HG03558 (cell line): ENCODE data around the gene DIPK1C.

Experiments
- ATAC-seq: cut with Tn5 transposase; IDR thresholded peaks from one replicate; pipeline ENCODE4 v1.9.1; 2021; ENCODE audit warnings: moderate number of reproducible peaks; ENCODE audit not compliant: unreplicated experiment; ENCODE audit errors: extremely low read depth

Gene DIPK1C

DNA sequence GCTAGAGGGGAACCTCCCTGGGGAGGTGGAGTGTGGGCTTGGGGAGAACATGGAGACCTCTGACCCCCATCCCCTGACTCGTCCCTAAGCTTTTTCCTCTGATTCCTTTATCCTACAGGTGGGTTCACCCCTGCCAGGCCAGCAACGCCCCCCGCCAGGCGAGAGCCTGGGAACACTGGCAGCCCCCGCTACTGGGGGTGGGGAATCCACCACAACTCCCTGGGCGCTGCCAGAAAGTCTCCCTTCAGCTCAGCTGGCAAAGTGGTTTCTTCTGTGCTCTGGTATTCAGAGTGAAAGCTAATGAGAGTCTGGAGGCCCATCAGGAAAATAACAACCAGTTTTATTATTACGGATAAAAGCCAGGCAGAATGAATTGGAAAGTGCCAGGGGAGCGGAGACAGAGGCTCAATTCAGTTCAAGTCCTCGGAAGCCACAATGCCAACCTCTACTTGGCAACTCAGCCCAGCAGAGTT, 2.8 kb downstream of the DIPK1C start:
- no peak for ATAC-seq

DNA sequence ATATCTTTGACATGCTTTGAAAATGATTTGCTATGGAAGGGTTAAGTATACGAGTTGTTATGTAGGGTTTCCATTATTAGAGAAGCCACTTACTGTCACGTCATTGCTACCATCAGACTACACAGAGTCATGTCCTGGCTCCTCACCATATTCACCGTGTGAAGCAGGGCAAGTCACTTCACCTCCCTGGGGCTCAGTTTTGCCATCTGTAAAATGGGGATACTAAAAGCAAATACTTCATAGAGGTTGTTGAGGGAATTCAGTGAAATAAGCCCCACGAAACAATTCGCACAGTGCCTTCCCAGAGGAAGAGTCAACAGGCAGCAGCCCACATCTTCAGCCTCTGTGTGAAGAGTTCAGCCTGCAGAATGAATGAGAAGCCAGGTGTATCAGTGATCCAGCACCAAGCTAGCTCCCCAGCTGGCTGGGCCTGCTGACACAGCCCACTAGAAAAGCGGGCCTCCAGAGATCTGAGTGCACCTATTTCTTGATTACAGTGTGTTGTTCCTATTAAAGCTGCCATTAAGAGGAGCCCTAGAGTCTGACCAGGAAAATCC, 3.4 kb downstream of the DIPK1C start:
- ATAC-seq: no peak

DNA sequence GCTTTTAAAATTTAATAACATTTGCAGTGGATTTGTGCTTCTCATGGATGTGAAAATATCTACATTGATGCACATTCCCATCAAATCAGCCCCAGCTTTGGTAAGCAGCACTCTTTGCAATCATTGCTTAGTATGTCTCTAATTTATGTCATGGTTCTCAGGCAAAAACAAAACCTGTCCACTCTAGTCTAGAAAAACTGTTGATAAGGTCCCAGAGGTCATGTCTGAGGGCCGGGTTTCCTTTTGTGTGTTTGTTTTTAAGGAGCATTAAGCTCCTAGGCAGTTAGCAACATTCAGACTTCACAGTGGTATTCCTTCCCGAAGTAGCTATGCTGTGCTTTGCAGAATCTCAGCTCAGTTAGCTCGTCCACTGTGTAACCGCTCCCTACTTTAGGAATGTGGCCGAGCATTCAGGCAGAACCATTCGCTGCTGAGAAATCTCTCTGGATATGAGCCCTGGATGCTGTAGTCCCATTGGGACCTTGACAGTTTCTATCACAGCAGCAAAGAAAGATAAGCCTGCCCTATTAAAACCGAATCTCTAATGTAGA, 4.0 kb downstream of the DIPK1C start:
- no peak for ATAC-seq

DNA sequence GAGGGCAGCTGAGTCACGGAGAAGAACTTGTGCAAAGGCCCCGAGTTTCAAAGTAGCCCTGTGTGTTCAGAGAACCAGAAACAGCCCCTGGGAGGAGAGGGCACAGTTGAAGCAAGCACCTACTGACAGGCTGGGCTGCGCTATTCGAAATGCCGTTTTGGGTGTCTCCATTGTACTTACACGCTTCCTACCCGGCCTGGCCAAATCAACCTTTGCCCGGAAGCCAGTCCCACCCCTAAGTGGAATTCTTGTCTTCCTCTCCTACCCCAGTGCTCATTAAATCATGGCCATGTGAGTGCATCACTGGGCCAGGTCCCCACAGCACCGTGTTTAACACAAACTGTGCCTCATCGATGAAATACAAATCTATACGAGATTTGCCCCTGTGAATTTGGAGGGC, 6.0 kb downstream of the DIPK1C start:
- ATAC-seq: no peak

DNA sequence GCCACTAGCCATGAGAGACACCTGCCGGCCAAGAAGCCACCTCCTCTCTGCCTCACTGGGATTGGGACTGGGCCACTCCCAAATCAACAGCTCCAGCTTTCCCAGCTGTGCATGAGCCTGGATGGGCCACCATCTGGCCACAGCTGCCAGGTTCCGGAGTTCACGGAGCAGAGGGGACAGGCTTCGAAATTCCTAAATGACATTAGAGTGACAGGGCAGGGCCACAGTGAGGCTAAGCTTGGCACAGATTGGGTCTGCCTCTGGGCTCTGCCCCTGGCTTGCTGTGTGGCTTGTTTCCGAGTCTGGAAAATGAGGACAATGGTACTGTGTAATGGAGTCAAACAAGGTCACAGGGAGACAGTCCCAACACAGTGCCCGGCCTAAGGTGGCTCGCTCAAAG, 6.5 kb downstream of the DIPK1C start:
- no peak for ATAC-seq

DNA sequence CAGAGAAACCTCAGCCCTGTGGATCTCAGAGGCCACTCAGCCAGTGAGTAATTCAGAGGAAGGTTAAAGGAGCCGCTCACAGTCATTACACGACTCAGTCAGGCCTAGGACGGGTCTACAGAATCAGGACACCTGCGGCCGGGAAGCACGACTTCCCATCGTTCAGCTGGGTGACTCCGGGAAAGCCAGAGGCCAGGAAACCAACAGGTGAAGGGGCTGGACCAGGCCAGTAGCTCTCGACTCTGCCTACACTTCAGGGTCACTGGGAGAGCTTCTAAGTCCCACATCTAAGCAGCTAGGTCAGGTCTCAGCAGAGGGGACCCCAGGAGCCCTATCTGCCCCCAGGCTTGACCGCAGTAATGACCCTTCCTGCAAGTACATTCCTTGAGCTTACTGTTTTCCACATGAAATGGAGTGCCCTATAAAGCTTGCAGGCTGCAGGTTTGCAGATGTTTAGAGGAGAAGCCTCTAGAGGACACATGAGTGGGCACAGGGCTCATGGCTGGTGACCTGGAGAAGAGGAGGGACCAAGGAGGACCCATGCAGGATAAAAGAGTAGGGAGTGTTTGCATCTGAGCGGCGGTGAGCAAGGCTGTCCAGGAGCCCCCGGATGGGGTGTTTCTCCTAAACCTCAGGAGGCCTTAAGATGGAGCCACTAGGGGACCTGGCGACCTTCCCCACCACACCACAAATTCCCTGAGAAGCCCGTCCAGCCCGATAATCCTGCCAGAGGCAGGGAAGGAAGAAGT, 9.5 kb downstream of the DIPK1C start:
- ATAC-seq: no peak

DNA sequence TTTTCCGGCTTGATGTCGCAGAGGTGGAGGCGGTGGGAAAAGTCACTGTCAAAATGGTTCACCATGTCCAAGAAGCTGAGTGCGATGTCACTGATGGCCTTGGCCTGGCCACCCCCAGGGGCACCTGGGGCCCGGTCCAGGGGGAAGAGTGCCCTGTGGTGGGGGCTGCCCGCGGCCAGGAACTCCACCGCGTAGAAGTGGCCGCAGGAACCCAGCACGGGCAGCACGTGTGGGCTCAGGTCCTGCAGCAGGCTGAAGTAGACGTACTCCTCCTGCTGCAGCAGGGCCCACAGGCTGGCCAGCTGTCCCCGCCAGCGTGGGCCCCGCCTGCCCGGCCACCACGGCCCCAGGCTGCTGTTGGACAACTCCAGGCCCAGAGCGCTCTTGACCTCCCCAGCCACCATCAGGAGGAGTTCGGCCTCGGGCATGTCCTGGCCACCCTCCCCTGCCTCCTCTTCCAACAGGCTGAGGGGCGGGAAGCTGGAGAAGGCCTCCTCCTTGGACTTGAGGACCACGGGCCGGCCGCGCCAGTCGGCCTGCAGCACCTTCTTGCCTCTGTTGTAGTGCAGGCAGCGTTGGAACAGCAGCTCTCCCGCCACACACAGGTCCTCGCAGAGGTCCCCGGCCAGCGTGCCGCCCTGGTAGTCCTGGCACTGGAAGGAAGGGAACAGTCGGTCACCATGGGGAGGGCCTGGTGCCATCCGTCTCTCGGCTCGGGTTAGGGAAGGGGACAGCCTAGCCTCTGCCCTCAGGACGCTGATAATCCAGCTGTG, 10.3 kb downstream of the DIPK1C start:
- ATAC-seq: no peak

DNA sequence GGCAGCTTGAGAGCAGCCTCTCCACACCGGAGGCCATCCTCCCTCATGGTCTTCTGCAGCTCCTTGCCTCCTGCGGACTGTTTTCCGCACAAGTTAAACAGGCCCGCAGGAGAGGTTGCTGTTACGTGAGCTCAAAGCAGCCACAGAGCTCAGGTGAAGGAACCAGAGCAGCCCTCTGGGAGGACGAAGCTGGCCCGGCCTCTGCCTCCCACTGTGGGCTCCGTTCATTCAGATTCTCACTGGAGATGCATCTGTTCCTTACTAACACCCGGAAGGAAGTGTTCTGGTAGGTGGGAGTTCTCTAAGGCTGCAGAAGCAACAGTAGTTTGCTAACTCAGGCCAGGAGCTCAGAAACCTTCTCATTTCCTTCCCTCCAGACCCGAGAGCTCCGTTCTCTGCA, 10.9 kb downstream of the DIPK1C start:
- no peak for ATAC-seq

DNA sequence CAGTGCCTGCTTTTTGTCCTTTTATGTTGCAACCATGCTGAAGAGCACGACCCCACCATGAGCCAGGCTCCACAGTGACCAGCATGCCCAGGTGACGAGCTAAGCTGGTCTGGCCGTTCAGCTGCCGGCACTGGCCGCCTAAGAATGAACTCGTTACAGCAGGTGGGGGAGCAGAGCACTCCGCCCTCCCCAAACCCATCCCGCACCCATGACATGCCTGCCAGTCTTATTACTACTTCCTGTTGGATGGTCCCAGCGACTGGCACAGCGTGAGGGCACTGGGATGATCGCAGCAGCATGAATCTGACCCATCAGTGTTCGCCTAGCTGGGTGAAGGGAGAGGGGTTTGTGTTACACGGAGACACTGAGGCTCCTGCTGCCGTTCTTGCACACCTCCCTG, 11.5 kb downstream of the DIPK1C start:
- ATAC-seq: no peak

DNA sequence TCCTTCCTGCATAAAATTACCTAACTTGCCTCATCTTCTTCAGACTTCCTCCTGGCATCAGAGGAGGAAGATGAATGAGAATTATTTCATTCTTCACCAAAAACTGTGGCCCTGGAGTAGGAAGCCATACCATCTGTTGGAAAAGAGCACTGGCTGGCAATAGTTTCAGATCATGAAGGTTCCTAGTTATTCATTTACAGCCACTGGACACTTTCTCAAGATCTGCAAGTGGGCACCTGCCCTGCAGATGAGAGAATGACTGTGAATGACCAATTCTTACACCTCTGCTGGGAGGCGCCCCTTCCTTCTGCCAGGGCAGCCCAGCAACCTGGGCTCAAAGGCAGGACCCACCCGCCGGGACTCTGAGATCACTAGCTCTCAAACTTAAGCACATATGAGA, 13.0 kb downstream of the DIPK1C start:
- no peak for ATAC-seq

DNA sequence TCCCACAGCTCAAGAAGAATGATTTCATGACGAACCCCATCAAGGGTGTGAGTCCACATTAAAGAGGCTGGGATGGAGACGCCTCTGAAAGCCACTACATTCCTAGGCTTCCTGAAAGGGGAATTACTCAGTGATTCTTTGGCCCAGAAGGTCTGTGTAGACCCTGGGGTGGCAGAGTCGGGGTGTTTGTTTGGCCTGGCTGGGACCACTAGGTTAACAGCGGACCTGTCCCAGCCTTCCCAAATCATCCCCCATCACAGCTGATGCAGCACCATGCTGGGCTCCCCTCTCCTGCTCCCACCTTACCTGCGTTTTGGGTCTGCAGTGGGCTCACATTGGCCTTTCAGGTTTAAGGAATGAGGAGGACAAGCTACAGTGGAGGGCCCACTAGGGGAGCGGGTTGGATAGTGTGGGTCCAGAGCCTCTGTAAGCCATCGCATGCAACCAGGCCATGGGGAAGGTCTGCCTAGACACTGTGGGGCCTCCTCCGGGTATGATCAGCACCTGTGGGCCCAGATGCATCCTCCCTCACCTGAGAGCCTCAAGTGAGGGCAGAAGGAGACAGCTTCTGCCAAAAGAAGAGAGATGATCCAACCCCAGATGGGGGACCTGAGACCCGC, 16.2 kb downstream of the DIPK1C start:
- no peak for ATAC-seq

DNA sequence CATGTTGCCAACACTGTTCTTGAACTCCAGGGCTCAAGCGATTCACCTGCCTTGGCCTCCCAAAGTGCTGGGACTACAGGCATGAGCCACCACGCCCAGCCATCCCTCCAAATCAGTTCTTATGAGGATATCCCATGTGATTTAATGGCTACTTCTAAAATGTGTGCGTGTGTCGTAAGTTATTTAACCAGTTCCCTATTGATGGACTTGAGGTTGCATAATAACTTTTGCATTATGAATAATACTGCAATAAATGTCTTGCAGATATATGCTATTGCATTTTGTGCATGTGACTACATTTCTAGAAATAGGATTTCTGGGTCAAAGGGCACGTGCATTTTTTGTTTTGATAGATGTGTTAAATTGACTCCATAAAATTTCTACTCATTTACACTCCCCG, 19.0 kb downstream of the DIPK1C start:
- ATAC-seq: no peak

DNA sequence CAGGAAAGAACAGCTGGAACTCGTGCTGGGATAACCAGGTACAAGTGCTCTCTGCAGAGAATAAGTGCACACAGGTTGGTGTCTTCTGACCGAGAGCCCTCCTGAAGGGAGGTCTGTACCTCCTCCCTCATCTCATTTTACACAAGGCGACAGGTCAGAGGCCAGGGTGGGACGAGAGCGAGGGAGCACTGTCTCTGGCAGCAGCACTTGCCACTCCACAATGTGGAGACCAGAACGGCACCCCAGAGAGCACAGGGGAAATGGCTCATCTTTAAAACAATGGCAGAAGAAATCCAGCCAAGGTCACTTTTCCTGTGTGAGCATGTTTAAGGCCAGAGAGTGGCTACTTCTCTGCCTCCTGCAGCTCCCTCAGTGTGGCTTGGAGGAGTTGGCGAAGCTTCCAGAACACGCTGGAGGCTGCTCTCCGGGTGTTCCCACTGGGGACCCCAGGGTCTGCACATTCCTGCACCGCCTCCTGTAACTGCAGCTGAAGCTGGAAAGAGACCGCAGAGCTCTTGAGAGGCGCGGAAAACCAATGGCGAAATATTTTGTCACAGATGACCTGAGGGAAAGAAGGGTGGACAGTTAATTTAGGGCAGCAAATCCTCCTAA, 20.8 kb downstream of the DIPK1C start:
- ATAC-seq: no peak

DNA sequence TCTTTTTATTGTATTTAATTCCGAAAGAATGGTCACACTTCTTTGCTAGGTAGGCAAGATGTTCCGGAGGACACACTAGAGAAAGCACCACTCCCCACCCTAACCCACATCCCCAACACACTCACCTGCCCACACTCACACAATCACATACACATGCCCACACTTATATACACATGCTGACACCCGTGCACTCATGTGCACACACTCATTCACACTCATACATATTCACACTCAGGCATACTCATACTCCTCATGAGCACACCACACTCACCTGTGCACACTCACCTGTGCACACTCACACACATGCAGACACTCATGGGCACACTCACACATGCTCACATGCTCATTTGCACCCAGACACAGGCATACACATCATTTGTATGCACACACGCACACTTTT, 21.4 kb downstream of the DIPK1C start:
- no peak for ATAC-seq

DNA sequence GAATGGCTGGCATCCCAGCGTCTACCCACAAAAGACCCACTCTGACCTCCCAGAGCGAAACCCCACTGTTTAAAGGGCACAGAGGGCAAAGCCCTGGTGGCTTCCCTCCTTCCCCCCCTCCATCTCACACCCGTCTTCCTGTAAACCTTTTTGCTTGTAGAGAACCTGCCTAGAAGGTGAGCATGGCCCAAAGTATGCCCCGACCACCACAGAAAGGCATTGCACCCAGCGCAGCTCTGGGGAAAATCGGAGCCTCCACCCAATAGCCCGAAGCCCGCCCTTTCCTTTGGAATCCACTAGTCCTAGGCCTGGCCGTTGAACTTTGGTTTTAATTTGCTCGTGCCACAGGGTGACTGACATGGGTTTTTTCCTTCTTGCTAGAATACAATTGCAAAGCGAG, 22.6 kb downstream of the DIPK1C start:
- ATAC-seq: no peak

DNA sequence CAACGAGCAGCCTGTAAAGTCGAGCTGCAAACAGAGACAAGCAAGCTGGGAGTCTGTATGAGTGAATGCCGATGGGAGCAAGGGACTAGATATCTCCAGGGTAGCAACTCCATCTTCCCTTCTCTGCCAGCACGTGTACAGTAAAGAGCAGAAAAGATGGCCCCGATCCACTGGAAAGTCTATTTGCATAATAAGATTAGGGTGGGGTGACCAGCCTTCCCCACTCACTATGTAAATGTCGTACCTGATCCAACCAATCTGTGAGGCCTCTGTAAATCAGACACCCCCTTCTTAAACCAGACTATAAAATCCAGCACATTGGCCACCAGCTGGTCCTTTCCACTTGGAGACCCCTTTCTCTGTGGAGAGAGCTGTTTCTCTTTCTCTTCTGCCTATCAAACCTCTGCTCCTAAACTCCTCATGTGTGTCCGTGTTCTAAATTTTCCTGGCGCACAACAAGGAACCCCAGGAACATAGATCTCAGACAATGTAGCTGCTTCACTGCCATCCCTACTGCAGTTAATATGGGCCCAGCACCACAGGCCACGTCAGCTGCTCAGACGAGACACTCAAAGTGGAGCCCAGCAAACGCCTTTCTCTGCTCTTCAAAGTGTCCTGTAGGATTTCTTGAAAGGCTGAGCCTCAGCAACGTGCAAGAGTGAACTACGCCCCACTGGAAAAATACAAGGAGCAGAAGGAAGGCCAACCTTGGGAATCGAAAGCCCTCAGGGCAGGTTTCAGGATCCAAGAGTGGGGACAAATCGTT, 26.1 kb downstream of the DIPK1C start:
- no peak for ATAC-seq

DNA sequence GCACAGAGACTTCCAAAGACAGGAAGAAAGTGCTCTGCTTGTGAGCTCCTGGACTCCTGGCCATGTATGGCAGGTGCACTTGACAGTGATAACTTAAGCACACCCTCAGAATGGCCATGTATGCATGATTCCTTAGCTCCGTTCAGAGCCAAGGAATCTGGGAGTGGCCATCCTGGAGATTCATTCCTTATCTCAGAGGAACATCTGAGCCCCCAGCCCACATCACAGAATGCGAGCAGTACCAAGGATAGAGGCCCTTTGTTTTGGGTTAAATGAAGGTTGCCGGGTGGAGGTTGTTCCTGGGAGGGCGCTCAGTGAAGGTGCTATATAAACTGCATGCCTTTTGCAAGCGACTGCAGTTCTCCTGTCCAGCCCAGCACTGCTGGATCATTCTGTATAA, 26.9 kb downstream of the DIPK1C start:
- ATAC-seq: no peak

DNA sequence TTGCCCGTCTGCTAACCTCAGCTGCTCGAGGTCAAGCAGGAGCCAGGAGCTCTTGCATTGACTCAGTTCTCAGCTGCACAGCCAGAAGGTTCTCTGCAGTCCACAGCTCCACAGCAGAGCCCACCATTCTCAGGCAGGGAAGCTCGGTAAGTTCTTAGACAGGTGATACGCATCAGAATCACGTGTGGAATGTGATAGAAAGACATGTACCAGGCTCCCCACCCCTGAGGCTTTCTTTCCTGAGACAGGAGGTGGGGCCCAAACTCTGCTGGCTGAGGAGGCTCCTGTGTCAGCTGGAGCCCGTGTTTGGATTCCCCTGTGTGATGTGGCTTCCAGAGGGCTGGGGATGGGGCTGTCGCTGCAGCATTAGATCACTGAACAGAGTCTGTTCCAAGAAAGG, 28.0 kb downstream of the DIPK1C start:
- ATAC-seq: no peak

DNA sequence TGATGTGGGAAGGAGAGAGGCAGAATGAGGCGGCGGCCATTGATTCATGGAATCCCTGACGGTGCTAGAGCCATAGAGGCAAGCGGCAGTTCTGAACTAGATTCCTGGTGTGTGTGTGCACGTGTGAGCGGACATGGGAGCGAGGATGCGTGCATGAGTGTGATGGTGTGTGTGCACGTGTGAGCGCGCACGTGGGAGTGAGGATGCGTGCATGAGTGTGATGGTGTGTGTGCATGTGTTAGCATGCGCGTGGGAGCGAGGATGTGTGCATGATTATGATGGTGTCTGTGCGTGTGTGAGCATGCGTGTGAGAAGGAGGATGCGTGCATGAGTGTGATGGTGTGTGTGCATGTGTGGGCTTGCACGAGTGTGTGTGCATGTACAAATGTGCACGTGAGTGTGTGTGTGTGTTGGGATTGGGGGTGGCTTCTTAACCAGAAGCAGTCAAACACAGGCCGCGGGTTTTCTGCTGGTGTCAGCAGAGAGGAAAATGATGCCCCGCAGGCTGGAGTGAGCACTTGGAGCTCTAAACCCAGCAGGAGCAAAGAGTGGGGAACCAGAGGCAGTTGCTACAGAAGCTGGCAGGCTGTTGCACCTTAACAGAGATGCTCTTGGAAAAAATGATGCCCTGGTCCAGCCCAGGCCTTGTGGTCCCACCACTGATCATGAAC, 29.5 kb downstream of the DIPK1C start:
- ATAC-seq: no peak
